Stimulated activated CD8-positive, alpha-beta memory T cell treated with anti-CD3 and anti-CD28 coated beads, Interleukin-15, amount 100 ng/mL, for 24 hours (primary cell): ENCODE data around the gene NANOS3.
A peak's percentile ranks its signal among the peaks of the same experiment; 100 is the strongest.
"Not testable (repeated sequence)": the region's sequence is repeated elsewhere in the genome, so short reads cannot be mapped to it uniquely, and the experiment has no call there.

ENCODE experiments used
- DNase-seq: peaks from one replicate; pipeline ENCODE4 v3.0.0-alpha.2; 2020; ENCODE audit warnings: low read depth

The NANOS3 gene

GRCh38 chr19:13843104-13843921, 33.6 kb upstream of the NANOS3 start:
- DNase-seq = no peak

GRCh38 chr19:13844130-13844631, 32.8 kb upstream of the NANOS3 start:
- DNase-seq = no peak

- peak; percentile 77 for DNase-seq
These were observed 30.2 kb upstream of the NANOS3 start for GRCh38 chr19:13846557-13847406.

- DNase-seq = no peak
These were observed 29.3 kb upstream of the NANOS3 start for GRCh38 chr19:13847407-13848339.

- no peak for DNase-seq
These were observed 28.6 kb upstream of the NANOS3 start for GRCh38 chr19:13848340-13848677.

DNA sequence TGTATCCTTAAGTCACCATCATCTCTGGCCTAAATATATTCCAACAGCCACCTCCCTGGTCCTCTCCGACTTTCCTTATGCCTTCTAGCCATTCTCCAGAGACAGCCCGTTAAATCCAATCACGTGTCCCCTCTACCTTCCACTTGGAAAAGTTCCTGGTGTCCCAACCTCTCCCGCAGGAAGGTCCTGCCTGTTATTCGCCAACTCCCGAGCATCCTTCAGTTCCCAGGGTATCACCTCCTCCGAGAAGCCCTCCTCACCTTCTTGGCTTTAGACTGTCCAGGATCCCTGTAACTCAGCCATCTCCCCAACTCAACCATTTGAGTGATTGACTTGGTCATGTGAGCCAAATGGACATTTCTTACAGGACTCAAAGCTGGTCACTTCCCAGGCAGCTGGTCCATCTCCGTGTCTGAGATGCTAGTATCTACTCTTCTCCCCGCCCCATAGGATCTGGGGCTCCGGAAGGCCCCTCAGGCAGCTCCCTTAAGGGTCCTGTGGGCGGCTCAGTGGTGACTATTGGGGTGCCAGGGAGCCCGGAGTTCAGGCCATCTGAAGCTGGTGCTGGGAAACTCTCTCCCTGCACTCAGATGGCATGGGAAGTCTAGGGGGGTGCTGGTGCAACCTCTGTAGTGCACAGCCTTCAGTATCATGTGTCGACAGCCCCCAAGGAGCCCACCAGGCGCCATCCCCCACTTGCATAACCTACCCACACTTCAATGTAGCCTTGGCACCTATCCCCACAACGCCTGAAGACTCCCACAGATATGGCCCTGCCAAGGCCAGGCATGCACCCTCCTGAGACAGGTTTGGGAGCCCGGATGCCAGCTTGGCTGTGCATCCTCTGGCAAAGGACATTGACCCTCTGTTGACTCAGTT, 27.9 kb upstream of the NANOS3 start:
- no peak for DNase-seq

DNA sequence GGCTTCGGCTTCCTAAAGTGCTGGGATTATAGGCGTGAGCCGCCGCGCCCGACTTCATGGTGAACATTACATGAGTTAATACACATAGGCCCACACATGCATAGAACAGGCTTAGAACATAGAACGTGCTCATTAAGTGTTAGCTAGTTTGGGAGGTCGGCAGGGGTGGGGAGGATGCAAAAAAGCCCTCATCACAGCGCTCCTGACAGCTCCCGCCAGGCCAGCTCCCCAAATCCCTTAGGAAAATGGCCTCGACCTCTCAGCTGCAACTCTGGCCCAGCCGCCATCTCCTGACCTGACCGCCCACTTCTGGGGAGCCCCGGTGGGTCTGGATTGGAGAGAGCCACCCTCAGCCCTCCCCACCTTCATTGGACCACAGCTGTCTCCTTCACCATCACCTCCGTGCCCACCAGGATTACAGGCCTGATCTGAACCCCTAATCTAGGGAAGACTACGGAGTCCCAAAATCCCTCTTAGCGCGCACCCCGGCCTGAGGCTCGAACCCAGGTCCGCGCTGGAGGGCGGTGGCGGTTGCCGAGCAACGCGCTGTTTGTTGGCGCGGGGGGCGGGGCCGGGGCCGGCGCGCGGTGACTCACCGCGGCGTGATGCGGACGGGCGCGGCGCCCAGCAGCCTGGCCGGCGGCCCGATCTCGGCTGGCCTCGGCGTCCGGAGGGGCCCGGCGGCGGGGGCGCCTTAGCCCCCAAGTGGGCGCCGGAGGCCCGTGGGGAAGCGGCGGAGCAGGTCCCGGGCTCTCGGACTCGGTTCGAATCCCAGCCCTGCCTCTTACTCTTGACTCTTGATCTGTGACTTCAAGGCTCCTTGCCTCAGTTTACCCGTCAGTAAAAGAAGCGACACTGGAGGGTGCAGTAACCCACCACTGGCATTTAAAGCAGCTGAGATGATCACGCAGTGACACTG, 26.7 kb upstream of the NANOS3 start:
- peak; percentile 66 for DNase-seq

DNA sequence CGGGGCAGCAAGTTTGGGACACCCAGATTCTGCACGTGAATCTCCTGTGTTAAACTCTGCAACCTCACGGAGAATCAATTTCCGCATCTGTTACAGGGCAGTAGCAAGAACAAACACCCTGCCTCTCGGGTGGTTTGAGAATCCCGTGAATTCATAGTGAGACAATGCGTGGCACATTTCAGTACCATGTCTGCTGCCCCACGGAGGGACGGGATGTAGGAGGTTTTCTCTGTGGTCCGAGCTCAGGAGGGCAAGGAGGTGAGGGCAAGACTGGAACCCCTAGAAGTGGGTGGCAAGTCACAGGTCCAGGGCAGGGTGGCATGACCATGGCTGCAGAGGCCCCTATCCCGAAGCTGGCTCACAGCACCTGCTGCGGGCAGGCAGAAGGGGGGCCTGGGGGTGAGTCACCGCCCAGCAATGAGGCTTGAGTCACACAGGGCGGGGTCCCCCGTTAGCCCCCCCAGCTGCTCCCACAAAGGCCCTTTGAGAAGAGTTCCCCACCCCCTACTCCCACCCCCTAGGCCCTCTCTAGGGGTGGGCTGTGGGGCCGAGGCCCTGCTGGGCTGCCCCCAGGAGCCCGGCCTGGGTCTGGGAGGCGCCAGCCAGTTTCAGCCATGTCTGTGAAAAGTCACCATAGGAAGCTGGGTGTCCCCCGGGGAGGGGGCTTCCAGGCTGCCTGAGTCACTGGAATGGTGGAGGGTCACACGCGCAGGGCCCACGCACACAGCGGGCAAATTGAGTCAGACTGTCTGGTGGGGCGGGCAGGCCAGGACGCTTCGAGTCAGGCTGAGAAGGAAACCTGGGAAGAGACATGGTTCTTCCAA, 25.8 kb upstream of the NANOS3 start:
- DNase-seq = no peak

- DNase-seq = not testable (repeated sequence)
These were observed 25.2 kb upstream of the NANOS3 start for GRCh38 chr19:13851734-13852114.

DNA sequence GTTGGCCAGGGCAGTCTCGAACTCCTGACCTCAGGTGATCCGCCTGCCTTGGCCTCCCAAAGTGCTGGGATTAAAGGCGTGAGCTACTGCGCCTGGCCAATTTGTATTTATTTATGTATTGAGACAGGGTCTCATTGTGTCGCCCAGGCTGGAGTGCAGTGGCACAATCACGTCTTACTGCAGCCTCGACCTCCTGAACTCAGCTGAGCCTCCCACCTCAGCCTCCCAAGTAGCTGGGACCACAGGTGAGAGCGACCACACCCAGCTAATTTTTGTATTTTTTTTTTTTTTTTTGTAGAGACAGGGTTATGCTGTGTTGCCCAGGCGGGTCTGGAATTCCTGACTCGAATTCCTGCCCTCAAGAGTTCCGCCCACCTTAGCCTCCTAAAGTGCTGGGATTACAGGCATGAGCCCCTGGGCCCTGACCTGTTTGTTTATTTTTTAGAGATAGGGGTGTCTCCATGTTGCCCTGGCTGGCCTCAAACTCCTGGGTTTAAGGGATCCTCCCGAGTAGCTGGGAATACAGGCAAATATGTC, 24.7 kb upstream of the NANOS3 start:
- not testable (repeated sequence) for DNase-seq

DNA sequence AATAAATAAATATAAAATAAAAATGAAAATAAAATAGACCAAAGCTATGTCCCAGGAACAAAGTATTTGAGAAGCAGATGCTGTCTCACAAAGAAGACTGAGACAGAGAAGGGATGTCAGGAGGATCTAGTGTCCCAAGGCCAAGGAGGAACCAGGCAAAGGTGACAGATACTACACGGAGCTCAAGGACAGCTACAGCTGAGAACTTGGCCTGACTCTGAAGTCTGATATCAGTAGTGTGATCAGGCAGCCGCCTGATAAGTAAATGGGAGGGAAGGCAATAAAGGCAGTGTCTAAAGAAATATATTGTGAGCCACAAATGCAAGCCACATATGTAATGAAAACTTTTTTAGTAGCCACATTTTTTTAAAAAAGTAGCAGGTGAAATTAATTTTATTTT, 20.4 kb upstream of the NANOS3 start:
- no peak for DNase-seq

- no peak for DNase-seq
These were observed 17.5 kb upstream of the NANOS3 start for GRCh38 chr19:13859361-13859880.

- DNase-seq = no peak
These were observed 16.1 kb upstream of the NANOS3 start for GRCh38 chr19:13860679-13861391.

DNA sequence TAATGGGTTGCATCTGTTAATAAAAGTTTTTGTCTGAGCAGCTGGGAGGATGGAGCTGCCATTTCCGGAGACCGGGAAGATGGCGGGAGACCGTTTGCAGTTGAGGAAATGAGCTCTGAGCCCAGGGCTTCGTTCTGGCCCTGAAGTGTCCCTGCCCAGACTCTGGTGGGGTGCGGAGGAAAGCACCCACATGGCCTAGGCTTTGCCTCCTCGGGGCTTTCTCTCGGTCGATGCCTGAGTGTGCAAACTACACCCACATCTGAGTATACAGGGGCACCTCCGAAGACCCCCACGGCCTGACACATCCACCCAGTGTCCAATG, 15.6 kb upstream of the NANOS3 start:
- no peak for DNase-seq

DNA sequence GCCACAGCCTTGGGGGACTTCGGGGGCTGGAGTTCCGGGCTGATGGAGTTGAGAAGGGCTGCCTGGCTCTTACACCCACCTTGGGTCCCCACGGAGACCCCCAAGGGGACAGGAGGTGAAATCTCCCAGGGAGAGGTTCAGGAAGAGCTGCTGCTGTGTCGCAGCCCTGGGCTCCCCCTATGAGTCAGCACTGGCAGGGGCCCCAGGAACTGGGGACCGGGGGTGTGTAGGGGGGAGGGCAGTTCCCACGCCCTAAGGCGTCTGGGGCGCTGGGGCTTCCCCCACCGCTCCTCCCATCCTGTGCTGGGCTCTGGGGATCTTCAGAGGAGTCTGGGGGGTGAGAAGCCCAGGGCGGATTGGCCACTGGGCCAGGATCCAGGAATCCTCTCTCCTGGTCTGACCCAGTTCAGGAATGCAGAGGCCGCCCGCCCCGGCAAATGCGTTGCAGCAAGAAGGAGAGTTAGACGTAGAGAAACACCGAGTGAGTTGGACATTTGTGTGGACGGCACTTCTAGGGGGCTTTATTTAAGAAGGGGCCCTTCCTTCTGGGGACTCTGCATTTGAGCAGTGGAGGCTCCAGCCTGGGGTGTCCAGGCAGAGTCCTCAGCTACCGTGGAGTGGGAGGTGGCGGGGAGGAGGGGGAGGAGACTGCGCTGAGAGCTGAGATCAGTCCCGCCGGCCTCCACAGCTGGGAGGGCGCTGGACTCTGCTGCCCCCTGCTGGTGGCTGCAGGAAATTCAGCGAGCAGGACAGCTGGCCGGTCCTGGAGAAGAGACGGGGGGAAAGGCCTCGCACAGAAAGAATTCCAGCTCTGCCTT, 15.0 kb upstream of the NANOS3 start:
- peak; percentile 91 for DNase-seq

- no peak for DNase-seq
These were observed 12.8 kb upstream of the NANOS3 start for GRCh38 chr19:13864046-13864666.
